C4-2B (cell line): ENCODE data around the gene PITPNM3.

Experiments used
- ZFX ChIP-seq: fragments of 450-650 bp; IDR thresholded peaks from 2 replicates; pipeline ENCODE4 v1.6.1; 2017
- TF ChIP-seq, protein P1 (sequence below): fragments of 450-650 bp; conservative IDR thresholded peaks from 2 replicates; pipeline ENCODE4 v1.5.1; 2017; ENCODE audit warnings: mild to moderate bottlenecking

DNA sequence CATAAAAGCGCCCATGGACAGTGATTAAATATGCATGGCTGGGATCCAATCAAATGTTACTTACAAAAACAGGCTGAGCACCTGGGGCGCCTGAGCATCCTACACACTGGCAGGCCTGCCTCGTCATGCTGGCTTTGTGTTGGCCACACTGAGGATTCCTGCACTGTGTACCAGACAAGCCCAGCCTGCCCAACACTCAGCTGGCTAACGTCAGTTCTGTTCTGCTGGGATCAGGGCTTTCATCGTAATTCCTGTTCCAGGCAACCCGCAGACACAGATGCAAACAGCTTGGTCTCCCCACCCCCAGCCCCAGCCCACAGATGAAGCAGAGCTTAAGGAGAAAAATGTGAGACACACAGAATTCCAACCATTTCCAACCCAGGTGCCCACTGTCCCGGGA, 81.4 kb downstream of the PITPNM3 start:
- TF ChIP-seq, protein P1, sequence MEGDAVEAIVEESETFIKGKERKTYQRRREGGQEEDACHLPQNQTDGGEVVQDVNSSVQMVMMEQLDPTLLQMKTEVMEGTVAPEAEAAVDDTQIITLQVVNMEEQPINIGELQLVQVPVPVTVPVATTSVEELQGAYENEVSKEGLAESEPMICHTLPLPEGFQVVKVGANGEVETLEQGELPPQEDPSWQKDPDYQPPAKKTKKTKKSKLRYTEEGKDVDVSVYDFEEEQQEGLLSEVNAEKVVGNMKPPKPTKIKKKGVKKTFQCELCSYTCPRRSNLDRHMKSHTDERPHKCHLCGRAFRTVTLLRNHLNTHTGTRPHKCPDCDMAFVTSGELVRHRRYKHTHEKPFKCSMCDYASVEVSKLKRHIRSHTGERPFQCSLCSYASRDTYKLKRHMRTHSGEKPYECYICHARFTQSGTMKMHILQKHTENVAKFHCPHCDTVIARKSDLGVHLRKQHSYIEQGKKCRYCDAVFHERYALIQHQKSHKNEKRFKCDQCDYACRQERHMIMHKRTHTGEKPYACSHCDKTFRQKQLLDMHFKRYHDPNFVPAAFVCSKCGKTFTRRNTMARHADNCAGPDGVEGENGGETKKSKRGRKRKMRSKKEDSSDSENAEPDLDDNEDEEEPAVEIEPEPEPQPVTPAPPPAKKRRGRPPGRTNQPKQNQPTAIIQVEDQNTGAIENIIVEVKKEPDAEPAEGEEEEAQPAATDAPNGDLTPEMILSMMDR: no peak
- no peak for TF ChIP-seq ZFX
